Activated T-helper 1 cell treated with Interleukin-2 at 50 U/mL for 16 hours (primary cell): ENCODE data around the gene MAP3K6.
"Not testable (repeated sequence)": the region's sequence is repeated elsewhere in the genome, so short reads cannot be mapped to it uniquely, and the experiment has no call there.

ENCODE experiments used
- DNase-seq: peaks from one replicate; pipeline ENCODE4 v3.0.0-alpha.2; 2020; ENCODE audit warnings: low read depth

Gene MAP3K6

GRCh38 chr1:27395441-27396195, 28.9 kb upstream of the MAP3K6 start:
- DNase-seq = peak; percentile 66

- DNase-seq = no peak
Measured at GRCh38 chr1:27394925-27395324, 28.2 kb upstream of the MAP3K6 start.

- DNase-seq = no peak
Measured at GRCh38 chr1:27394282-27394658, 27.5 kb upstream of the MAP3K6 start.

- DNase-seq = no peak
Measured at GRCh38 chr1:27393641-27394281, 27.0 kb upstream of the MAP3K6 start.

- DNase-seq = no peak
Measured at GRCh38 chr1:27392778-27393635, 26.2 kb upstream of the MAP3K6 start.

GRCh38 chr1:27392096-27392777, 25.5 kb upstream of the MAP3K6 start, which contains the start of gene GPR3:
TSS of gene GPR3 (plus strand) at chr1:27392622. CDS start at chr1:27393799, 1,177 bp downstream.
- peak; percentile 92 for DNase-seq

GRCh38 chr1:27391511-27392095, 24.8 kb upstream of the MAP3K6 start:
- no peak for DNase-seq

GRCh38 chr1:27388337-27389005, 21.7 kb upstream of the MAP3K6 start:
- DNase-seq = peak; percentile 51

- not testable (repeated sequence) for DNase-seq
Measured at GRCh38 chr1:27384797-27385196, 18.0 kb upstream of the MAP3K6 start.

GRCh38 chr1:27383661-27384060, 16.9 kb upstream of the MAP3K6 start:
- DNase-seq = no peak

- no peak for DNase-seq
Measured at GRCh38 chr1:27383039-27383605, 16.4 kb upstream of the MAP3K6 start, which contains the start of gene CD164L2. TSS of gene CD164L2 (minus strand) at chr1:27383333. CDS start at chr1:27383239, 94 bp downstream.

- no peak for DNase-seq
Measured at GRCh38 chr1:27381969-27382762, 15.4 kb upstream of the MAP3K6 start.

- no peak for DNase-seq
Measured at GRCh38 chr1:27380766-27381733, 14.3 kb upstream of the MAP3K6 start.

- DNase-seq = no peak
Measured at GRCh38 chr1:27380224-27380623, 13.5 kb upstream of the MAP3K6 start.

- no peak for DNase-seq
Measured at GRCh38 chr1:27379564-27380122, 12.9 kb upstream of the MAP3K6 start.

- no peak for DNase-seq
Measured at GRCh38 chr1:27377760-27378495, 11.2 kb upstream of the MAP3K6 start.

- DNase-seq = no peak
Measured at GRCh38 chr1:27374362-27375086, 7.8 kb upstream of the MAP3K6 start, which contains the start of gene FCN3. TSS of gene FCN3 (minus strand) at chr1:27374824. CDS start at chr1:27374818, 6 bp downstream.
